Endothelial cell of umbilical vein (primary cell): ENCODE measurements around the gene ETNK2. TPM values are rescaled to one million over a fixed set of nuclear protein-coding genes. Genes with fewer than 3 reads are reported as not detected.

Experiments used
- BruUV-seq: library from RNA; stranded (reverse); fragments of 400-500 nt; replicated peaks from 2 replicates; lab custom pipeline; 2021; lab: Mats Ljungman, UMichigan
- CTCF ChIA-PET: fragments of 300-600, 350-600 bp; sonication (Branson Sonifier 250); formaldehyde crosslinking; loops from one replicate; lab custom pipeline; 2021; ENCODE audit warnings: antibody characterized with exemption, inconsistent platforms; lab: Charles Lee
- POLR2A ChIA-PET: fragments of 300-600, 350-600 bp; sonication (Branson Sonifier 250); formaldehyde crosslinking; loops from one replicate; lab custom pipeline; 2021; ENCODE audit warnings: antibody characterized with exemption, inconsistent platforms; lab: Charles Lee
- DNase-seq: peaks from one replicate; pipeline ENCODE4 v3.0.0-alpha.2; 2011; ENCODE audit warnings: low read depth, low spot score
- FAIRE-seq: peaks from 2 replicates; lab custom pipeline; 2011; peaks lifted over from hg19 to GRCh38; lab: Jason Lieb, UNC
- H2AFZ ChIP-seq: 2 replicates; pipeline ENCODE4 v1.6.0; 2012; ENCODE audit warnings: low read depth, low read length, control low read depth, inconsistent platforms
- H3K27ac ChIP-seq: 2 replicates; pipeline ENCODE4 v1.5.1; 2011; ENCODE audit warnings: low read depth, mild to moderate bottlenecking, control low read depth, low read length, moderate library complexity; ENCODE audit not compliant: insufficient read depth
- H3K27me3 ChIP-seq, 2 experiments: 2 replicates each; pipeline versions ENCODE4 v1.6.0 to v1.6.1; 2011; ENCODE audit warnings: low read length in 2 of 2, mixed read lengths in 1 of 2; ENCODE audit not compliant: control insufficient read depth in 2 of 2, insufficient read depth in 2 of 2
- H3K36me3 ChIP-seq, 2 experiments: 2 replicates in 1 of 2; 3 replicates in 1 of 2; pipeline ENCODE4 v1.5.1; 2011; ENCODE audit warnings: low read length in 2 of 2, mild to moderate bottlenecking in 1 of 2, moderate library complexity in 1 of 2; ENCODE audit not compliant: control insufficient read depth in 2 of 2, insufficient read depth in 2 of 2; ENCODE audit errors: extremely low read depth in 1 of 2
- H3K4me1 ChIP-seq: 3 replicates; pipeline ENCODE4 v1.5.1; 2011; ENCODE audit warnings: mild to moderate bottlenecking, low read length; ENCODE audit not compliant: control insufficient read depth, insufficient read depth; ENCODE audit errors: extremely low read depth
- H3K4me2 ChIP-seq: 2 replicates; pipeline ENCODE4 v1.6.1; 2011; ENCODE audit warnings: low read length, control low read depth, mixed read lengths; ENCODE audit not compliant: insufficient read depth
- H3K4me3 ChIP-seq, 3 experiments: fragments of 200-600 bp in 1 of 3; sonication (generic), shearing (Covaris generic) in 1 of 3; replicated peaks in 1 of 3; 2 replicates each; pipeline ENCODE4 v1.5.1; 2011 to 2016; ENCODE audit warnings: control low read depth in 3 of 3, low read length in 3 of 3, mild to moderate bottlenecking in 2 of 3, inconsistent platforms in 1 of 3, low read depth in 1 of 3, moderate library complexity in 1 of 3; ENCODE audit not compliant: insufficient read depth in 1 of 3
- H3K79me2 ChIP-seq: 2 replicates; pipeline ENCODE4 v1.6.0; 2012; ENCODE audit warnings: low read length, inconsistent platforms; ENCODE audit not compliant: control insufficient read depth, insufficient read depth
- H3K9ac ChIP-seq: replicated peaks from 2 replicates; pipeline ENCODE3; 2011; ENCODE audit warnings: low read length, control low read depth; ENCODE audit not compliant: insufficient read depth; ENCODE audit errors: extremely low read depth
- H3K9me1 ChIP-seq: replicated peaks from 3 replicates; pipeline ENCODE4 v1.6.0; 2011; ENCODE audit warnings: mild to moderate bottlenecking, low read length; ENCODE audit not compliant: control insufficient read depth, insufficient read depth; ENCODE audit errors: extremely low read depth
- H3K9me3 ChIP-seq: replicated peaks from 2 replicates; pipeline ENCODE4 v1.5.1; 2012; ENCODE audit warnings: low read length, inconsistent platforms; ENCODE audit not compliant: control insufficient read depth, insufficient read depth
- H4K20me1 ChIP-seq: replicated peaks from 2 replicates; pipeline ENCODE3; 2011; ENCODE audit warnings: mild to moderate bottlenecking, low read length; ENCODE audit not compliant: control insufficient read depth, insufficient read depth; ENCODE audit errors: extremely low read depth
- EZH2 ChIP-seq: IDR thresholded peaks from 2 replicates; pipeline ENCODE4 v1.6.1; 2012; ENCODE audit warnings: borderline replicate concordance, low read depth, mild to moderate bottlenecking, moderate library complexity, low read length, inconsistent platforms; ENCODE audit not compliant: severe bottlenecking
- FOS ChIP-seq: IDR thresholded peaks from 2 replicates; pipeline ENCODE4 v1.6.1; 2011; ENCODE audit warnings: mild to moderate bottlenecking, low read length, moderate library complexity, borderline replicate concordance; ENCODE audit not compliant: insufficient read depth
- GATA2 ChIP-seq: IDR thresholded peaks from 2 replicates; pipeline ENCODE4 v1.7.0; 2011; ENCODE audit warnings: low read depth, mild to moderate bottlenecking, moderate library complexity, mixed read lengths, low read length; ENCODE audit not compliant: insufficient read length, insufficient read depth
- JUN ChIP-seq: IDR thresholded peaks from 2 replicates; pipeline ENCODE4 v1.6.1; 2011; ENCODE audit warnings: borderline replicate concordance, low read depth; ENCODE audit not compliant: insufficient read length, insufficient read depth
- MYC ChIP-seq: IDR thresholded peaks from one replicate; pipeline ENCODE4 v1.6.1; 2011; ENCODE audit warnings: mild to moderate bottlenecking, low read depth, low read length
- POLR2A ChIP-seq: IDR thresholded peaks from 2 replicates; pipeline ENCODE4 v1.6.1; 2012; ENCODE audit warnings: low read depth, mild to moderate bottlenecking, control low read depth, low read length
- POLR2AphosphoS5 ChIP-seq: IDR thresholded peaks from 2 replicates; pipeline ENCODE4 v1.6.1; 2012; ENCODE audit warnings: low read depth, mild to moderate bottlenecking, control low read depth, low read length, moderate library complexity; ENCODE audit not compliant: insufficient read depth
- dilution Hi-C: fragments of 300-500 bp; cut with MboI; formaldehyde crosslinking; loops from one replicate; pipeline ENCODE4 v1.15.0; 2019; ENCODE audit warnings: low sequenced_read_pairs; ENCODE audit not compliant: extremely low pct_ligation_motif_present
- intact Hi-C: fragments of 100-400 bp; cut with micrococcal nuclease; formaldehyde crosslinking; loops from one replicate; pipeline ENCODE4 v1.10.0; 2022
- polyA plus RNA-seq, 4 experiments: library from polyadenylated mRNA; depleted of rRNA in 3 of 4; stranded (reverse) in 3 of 4; unstranded in 1 of 4; fragments of >200 nt; gene quantifications; 2 replicates each; pipeline versions ENCODE4 v1.2.1 to v1.2.3, GENCODE V29; 2011 to 2012; ENCODE audit warnings: missing spikeins in 1 of 4
- total RNA-seq: library from RNA; stranded (reverse); gene quantifications from 2 replicates; pipeline ENCODE4 v1.2.3, GENCODE V29; 2021
- TF ChIP-seq, protein P1 (sequence below), 2 donors: IDR thresholded peaks; 1 replicate in 1 of 2; 2 replicates in 1 of 2; pipeline ENCODE4 v1.5.1; 2011; ENCODE audit warnings: low read length in 2 of 2, mild to moderate bottlenecking in 2 of 2, moderate library complexity in 2 of 2, control low read depth in 1 of 2, inconsistent platforms in 1 of 2, low read depth in 1 of 2; ENCODE audit not compliant: insufficient read depth in 1 of 2; ENCODE audit errors: extremely low read depth in 1 of 2
- TF ChIP-seq, protein P2 (sequence below): IDR thresholded peaks from 2 replicates; pipeline ENCODE4 v1.6.1; 2011; ENCODE audit not compliant: insufficient read depth, insufficient read length

ETNK2 gene
- total and polyA plus RNA-seq, 2 donors (not counting 3 experiments of a cell fraction or from before 2014, with no cell fraction given): 13.5 to 27.5 TPM

DNA sequence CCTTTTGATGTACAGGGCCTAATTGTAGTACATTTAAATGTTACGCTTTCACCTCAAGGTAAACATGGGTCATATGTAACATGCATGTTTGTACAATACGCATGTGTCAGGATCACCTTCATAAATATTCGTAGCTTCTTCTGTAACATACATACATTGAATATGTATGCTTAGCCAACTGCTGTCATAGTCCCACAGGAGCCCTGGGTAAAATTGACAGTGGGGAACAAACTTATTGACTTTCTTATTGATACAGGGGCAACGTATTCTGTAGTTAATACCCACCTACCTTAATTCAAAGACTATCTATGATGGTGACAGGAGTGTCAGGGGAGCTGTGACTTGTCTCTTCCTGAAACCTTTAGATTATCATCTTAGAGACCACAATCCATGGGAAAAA is 18.0 kb upstream of the ETNK2 start:
- H3K9ac ChIP-seq: no peak overlapping the region
- ChIA-PET POLR2A (no interaction called here), CTCF (interaction anchor here (0.5 to 26.7 kb wide), 5 partner anchors 10 to 229 kb away, joined by 3 to 770 read pairs (median 3); no protein-coding TSS in a partner anchor)
- no peaks in the 10 kb centered on the region for H4K20me1 ChIP-seq
- H3K79me2 ChIP-seq: no peaks in the 10 kb centered on the region
- DNase-seq (no peak), FAIRE-seq (no peak)
- no peak for TF ChIP-seq GATA2
- no peak for TF ChIP-seq FOS
- no peak for TF ChIP-seq MYC
- TF ChIP-seq, protein P1, sequence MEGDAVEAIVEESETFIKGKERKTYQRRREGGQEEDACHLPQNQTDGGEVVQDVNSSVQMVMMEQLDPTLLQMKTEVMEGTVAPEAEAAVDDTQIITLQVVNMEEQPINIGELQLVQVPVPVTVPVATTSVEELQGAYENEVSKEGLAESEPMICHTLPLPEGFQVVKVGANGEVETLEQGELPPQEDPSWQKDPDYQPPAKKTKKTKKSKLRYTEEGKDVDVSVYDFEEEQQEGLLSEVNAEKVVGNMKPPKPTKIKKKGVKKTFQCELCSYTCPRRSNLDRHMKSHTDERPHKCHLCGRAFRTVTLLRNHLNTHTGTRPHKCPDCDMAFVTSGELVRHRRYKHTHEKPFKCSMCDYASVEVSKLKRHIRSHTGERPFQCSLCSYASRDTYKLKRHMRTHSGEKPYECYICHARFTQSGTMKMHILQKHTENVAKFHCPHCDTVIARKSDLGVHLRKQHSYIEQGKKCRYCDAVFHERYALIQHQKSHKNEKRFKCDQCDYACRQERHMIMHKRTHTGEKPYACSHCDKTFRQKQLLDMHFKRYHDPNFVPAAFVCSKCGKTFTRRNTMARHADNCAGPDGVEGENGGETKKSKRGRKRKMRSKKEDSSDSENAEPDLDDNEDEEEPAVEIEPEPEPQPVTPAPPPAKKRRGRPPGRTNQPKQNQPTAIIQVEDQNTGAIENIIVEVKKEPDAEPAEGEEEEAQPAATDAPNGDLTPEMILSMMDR (IDR thresholded peaks at IDR 0.05; ENCODE audit: extremely low read depth in 1 of 2, insufficient read depth in 1 of 2, low read depth in 1 of 2, low read length in 2 of 2): no peak
- no peak for TF ChIP-seq JUN
- TF ChIP-seq POLR2A: no peak
- no peak for TF ChIP-seq EZH2
- TF ChIP-seq POLR2AphosphoS5: no peak
- TF ChIP-seq, protein P2, sequence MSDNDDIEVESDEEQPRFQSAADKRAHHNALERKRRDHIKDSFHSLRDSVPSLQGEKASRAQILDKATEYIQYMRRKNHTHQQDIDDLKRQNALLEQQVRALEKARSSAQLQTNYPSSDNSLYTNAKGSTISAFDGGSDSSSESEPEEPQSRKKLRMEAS: no peak
- dilution Hi-C loops: loop anchor here (25.0 kb wide), 1 partner anchor 167 kb away; no protein-coding TSS in a partner anchor
- no peak overlapping the region for H2AFZ ChIP-seq
- no peaks in the 10 kb centered on the region for H3K27me3 ChIP-seq
- H3K4me3 ChIP-seq: no peak overlapping the region
- peaks cover 3% of the 10 kb centered on the region for H3K9me3 ChIP-seq
- H3K27ac ChIP-seq: no peak overlapping the region
- peaks cover 17% of the 10 kb centered on the region for H3K4me1 ChIP-seq
- intact Hi-C loops: no loop called here
- H3K4me2 ChIP-seq: no peak overlapping the region
- no peaks in the 10 kb centered on the region for H3K36me3 ChIP-seq
- BruUV-seq: no TSS peak
- H3K9me1 ChIP-seq: no peaks in the 10 kb centered on the region
